HepG2 (cell line): Measurements from ENCODE around the gene NDUFB6. TPM values are rescaled to one million over a fixed set of nuclear protein-coding genes. Genes with fewer than 3 reads are reported as not detected.

ENCODE experiments used
- ATF2 ChIP-seq: sonication (generic); formaldehyde crosslinking; IDR thresholded peaks from 2 replicates; pipeline ENCODE4 v1.4.0; 2020; ENCODE audit warnings: missing genetic modification reagents
- ATF6 ChIP-seq: sonication (generic); formaldehyde crosslinking; conservative IDR thresholded peaks from 2 replicates; pipeline ENCODE4 v1.4.0; 2020; ENCODE audit warnings: missing genetic modification reagents
- ERF ChIP-seq: IDR thresholded peaks from 2 replicates; pipeline ENCODE4 v1.6.1; 2018; ENCODE audit warnings: missing biosample characterization, missing genetic modification reagents
- MTERF4 ChIP-seq: sonication (generic); formaldehyde crosslinking; IDR thresholded peaks from 2 replicates; pipeline ENCODE4 v1.8.0; 2023; ENCODE audit warnings: mild to moderate bottlenecking, missing genetic modification reagents
- MTF1 ChIP-seq: sonication (generic); formaldehyde crosslinking; IDR thresholded peaks from 2 replicates; pipeline ENCODE4 v1.5.0; 2020; ENCODE audit warnings: missing genetic modification reagents
- NR2C2 ChIP-seq: sonication (generic); formaldehyde crosslinking; IDR thresholded peaks from 2 replicates; pipeline ENCODE4 v1.4.0; 2020; ENCODE audit warnings: missing genetic modification reagents, mild to moderate bottlenecking, moderate library complexity, borderline replicate concordance
- POLR2G ChIP-seq: fragments of 200-400 bp; formaldehyde crosslinking; IDR thresholded peaks from 2 replicates; pipeline ENCODE4 v1.6.1; 2018; ENCODE audit warnings: mild to moderate bottlenecking, low read depth, low read length, moderate library complexity
- SMARCE1 ChIP-seq: fragments of 450-650 bp; IDR thresholded peaks from 2 replicates; pipeline ENCODE4 v1.6.1; 2017; ENCODE audit warnings: borderline replicate concordance
- SYNCRIP ChIP-seq: fragments of 200-400 bp; formaldehyde crosslinking; IDR thresholded peaks from 2 replicates; pipeline ENCODE4 v1.6.1; 2018; ENCODE audit warnings: mild to moderate bottlenecking, low read depth, low read length; ENCODE audit not compliant: insufficient read depth
- ZNF142 ChIP-seq: sonication (generic); formaldehyde crosslinking; IDR thresholded peaks from 2 replicates; pipeline ENCODE4 v1.4.0; 2020; ENCODE audit warnings: missing genetic modification reagents
- ZNF577 ChIP-seq: sonication (generic); formaldehyde crosslinking; IDR thresholded peaks from 2 replicates; pipeline ENCODE4 v1.4.0; 2020; ENCODE audit warnings: mild to moderate bottlenecking, low read depth, missing genetic modification reagents, borderline replicate concordance
- ZNF644 ChIP-seq: IDR thresholded peaks from 2 replicates; pipeline ENCODE4 v1.6.1; 2016; ENCODE audit warnings: low read depth
- ZNF747 ChIP-seq: sonication (generic); formaldehyde crosslinking; IDR thresholded peaks from 2 replicates; pipeline ENCODE4 v1.8.1; 2023; ENCODE audit warnings: missing genetic modification reagents, mild to moderate bottlenecking, borderline replicate concordance
- polyA plus RNA-seq, 8 experiments: library from polyadenylated mRNA; depleted of rRNA in 3 of 8; stranded (reverse) in 7 of 8; unstranded in 1 of 8; fragments of >200 nt; fragmentation: Illumina TruSeq in 4 of 8; extraction: Trizol in 4 of 8; gene quantifications; 2 replicates each; pipeline versions ENCODE4 v1.2.1 to v1.2.3, GENCODE V29; 2011 to 2016; ENCODE audit warnings: low read depth in 4 of 8, missing spikeins in 1 of 8, mixed read lengths in 1 of 8; ENCODE audit not compliant: insufficient read depth in 1 of 8
- total RNA-seq, 5 experiments: library from RNA; depleted of rRNA; stranded (reverse); fragments of >200 nt; fragmentation: Illumina TruSeq; extraction: Trizol; gene quantifications; 2 replicates each; pipeline ENCODE4 v1.2.3, GENCODE V29; 2016; ENCODE audit warnings: low read depth in 1 of 5

Gene NDUFB6
- total and polyA plus RNA-seq, 2 of the 13 experiments (the other 11 are each of a cell fraction or from before 2014, with no cell fraction given): 31.2 to 81.9 TPM

GRCh38 chr9:32552172-32552872, 20.6 kb downstream of the NDUFB6 start, which contains the start of the genes SMIM27 and TOPORS (continued):
- TF ChIP-seq NR2C2 (CRISPR knock-in tag): peak; percentile 90
- TF ChIP-seq ZNF142 (CRISPR knock-in tag): no peak
- TF ChIP-seq SMARCE1: no peak
- TF ChIP-seq ATF6: no peak
- no peak for TF ChIP-seq MTERF4 (CRISPR knock-in tag)
- TF ChIP-seq POLR2G: peak; percentile 90
- TF ChIP-seq SYNCRIP: no peak
- peak; percentile 47; the same call in 1 of the 2 replicates for TF ChIP-seq ZNF747
- no peak for TF ChIP-seq ZNF577 (CRISPR knock-in tag)
- no peak for TF ChIP-seq MTF1 (CRISPR knock-in tag)
- TF ChIP-seq ZNF644 (CRISPR knock-in tag): no peak
- TF ChIP-seq ATF2 (CRISPR knock-in tag): peak; percentile 66; the same call in 1 of the 2 replicates
- TF ChIP-seq ERF (CRISPR knock-in tag): peak; percentile 76
